Activated T-cell treated with anti-CD3 and anti-CD28 coated beads for 48 hours (primary cell): ENCODE measurements around the gene SIRT3.
A peak's percentile ranks its signal among the peaks of the same experiment; 100 is the strongest.

Source experiments
- DNase-seq: peaks from one replicate; pipeline ENCODE4 v3.0.0-alpha.2; 2020; ENCODE audit warnings: low read depth

SIRT3 gene

DNA sequence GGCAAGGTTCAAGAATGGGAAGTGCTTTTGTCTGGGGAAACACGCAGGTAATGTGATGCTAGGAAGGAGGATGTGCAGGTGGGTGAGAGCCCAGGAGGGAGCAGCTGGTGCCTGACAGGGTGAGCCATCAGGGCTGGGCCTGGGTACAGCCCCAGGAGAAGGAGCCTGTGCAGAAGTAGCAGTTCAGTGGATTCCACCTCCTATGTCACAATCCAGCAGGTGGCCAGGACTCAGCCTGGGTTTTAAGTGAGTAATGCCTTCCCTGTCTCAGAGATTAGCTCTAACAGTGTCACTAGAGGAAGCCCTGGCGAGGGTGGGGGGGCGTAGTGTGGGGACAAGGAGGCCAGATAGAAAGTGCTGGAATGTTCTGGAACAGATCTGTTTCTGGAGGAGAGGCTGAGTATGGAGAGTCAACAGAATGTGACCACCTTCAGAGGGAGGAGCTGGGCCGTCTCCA, 20.5 kb downstream of the SIRT3 start:
- no peak for DNase-seq

DNA sequence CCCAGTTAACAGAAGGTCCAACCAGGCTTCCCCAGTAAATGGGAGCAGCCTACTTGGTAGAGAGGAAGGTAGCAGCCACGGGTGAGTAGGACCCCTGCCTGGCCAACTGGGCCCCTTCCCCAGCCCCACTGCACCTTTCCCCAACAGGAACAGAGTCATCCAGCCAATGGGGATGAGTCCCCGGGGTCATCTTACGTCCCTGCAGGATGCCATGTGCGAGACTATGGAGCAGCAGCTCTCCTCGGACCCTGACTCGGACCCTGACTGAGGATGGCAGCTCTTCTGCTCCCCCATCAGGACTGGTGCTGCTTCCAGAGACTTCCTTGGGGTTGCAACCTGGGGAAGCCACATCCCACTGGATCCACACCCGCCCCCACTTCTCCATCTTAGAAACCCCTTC, 22.1 kb downstream of the SIRT3 start:
- DNase-seq, result no peak

DNA sequence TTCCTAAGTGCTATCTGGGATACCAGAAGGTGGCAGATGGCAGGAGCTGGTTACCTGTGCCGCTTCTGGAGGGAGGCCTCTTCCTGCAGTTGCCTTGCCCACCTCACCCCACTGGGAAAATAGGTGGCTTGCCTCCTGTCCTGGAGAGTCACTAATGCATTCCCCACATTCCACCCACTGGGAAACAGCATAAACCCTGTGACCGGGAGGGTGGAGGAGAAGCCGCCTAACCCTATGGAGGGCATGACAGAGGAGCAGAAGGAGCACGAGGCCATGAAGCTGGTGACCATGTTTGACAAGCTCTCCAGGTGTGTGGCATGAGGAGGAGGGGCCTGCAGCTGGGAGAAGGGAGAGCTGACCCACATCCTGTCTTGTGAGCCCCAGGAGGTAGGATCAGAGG, 23.0 kb downstream of the SIRT3 start:
- DNase-seq, result no peak

- no peak for DNase-seq
Observed at GRCh38 chr11:212150-213100, 23.7 kb downstream of the SIRT3 start.

GRCh38 chr11:211741-212140, 24.4 kb downstream of the SIRT3 start:
- no peak for DNase-seq

DNA sequence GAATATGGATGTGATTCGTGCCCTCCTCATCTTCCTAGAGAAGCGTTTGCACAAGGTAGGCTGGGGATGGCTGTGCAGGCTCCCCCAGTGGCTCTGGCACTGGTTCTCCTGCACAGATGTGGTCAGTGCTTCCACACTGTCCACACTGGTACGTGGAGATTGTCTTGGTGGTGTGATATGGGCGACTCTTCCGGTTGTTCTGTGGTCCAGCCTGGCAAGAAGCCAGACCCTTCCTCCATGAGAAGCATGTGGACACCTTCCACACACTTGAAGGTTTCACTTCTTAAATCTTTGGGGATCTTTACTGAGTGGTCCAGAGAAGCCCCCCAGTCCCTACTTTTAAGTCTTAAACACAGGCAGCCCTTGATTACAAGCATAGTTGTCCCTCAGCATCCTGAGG, 24.8 kb downstream of the SIRT3 start:
- DNase-seq, result no peak

- DNase-seq, result no peak
Observed at GRCh38 chr11:210803-211180, 25.4 kb downstream of the SIRT3 start.

DNA sequence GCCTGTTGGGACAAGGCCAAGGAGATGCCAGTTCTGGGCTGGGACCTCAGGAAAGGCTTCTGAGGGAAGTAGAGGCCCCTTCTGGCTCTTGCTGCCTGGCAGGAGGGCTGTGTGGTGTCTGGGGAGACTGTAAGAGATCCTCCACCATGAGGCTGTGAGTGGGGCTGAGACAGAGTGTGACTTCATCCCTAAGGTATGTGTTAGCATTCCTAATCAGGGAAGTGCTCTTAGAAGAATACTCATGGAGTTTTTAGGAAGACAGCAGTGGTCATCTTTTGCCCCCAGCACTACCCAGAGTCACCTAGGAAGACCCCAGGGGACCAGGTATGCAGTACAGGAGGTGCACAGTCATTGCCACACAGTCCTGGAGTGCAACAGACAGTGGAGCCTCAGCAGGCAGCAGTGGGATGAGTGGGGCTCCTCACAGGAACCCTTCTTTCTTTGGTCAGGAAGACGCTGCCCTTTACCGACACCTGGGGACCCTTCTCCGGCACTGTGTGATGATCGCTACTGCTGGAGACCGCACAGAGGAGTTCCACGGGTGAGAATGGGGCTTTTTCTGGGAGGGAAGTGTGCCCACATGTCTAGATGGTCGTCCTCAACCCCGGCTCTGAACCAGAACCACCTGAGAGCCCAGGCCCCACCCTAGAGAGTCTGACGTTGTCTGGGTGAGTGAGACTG, 25.9 kb downstream of the SIRT3 start:
- no peak for DNase-seq

DNA sequence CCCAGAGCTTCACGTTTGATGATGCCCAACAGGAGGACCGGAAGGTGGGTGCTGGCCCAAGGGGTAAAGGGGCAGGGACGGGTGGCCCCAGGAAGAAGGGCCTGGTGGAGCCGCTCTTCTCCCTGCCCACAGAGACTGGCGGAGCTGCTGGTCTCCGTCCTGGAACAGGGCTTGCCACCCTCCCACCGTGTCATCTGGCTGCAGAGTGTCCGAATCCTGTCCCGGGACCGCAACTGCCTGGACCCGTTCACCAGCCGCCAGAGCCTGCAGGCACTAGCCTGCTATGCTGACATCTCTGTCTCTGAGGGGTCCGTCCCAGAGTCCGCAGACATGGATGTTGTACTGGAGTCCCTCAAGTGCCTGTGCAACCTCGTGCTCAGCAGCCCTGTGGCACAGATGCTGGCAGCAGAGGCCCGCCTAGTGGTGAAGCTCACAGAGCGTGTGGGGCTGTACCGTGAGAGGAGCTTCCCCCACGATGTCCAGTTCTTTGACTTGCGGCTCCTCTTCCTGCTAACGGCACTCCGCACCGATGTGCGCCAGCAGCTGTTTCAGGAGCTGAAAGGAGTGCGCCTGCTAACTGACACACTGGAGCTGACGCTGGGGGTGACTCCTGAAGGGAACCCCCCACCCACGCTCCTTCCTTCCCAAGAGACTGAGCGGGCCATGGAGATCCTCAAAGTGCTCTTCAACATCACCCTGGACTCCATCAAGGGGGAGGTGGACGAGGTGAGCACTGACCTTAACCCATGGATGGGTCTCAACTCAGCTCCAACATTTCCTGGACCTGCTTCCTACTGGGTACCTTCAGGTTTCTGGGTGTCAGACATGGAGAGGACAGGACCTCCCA, 26.6 kb downstream of the SIRT3 start:
- no peak for DNase-seq

DNA sequence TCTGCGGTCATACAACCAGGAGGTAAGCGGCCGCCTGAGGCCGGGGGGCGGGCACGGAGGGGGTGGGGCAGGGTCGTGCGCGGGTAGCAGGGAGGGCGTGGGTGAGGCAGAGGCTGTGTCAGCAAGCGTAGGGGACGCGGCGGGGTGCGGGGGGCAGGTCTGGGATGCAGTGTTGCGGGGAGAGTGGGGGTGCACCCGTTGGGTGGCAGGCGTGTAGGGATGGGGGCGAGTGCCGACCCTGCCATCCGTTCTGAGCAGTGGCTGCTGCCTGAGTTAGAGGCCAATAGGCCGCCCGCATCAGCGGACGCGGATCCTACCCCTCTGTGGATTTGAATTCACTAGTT, 27.3 kb downstream of the SIRT3 start:
- DNase-seq, result no peak

DNA sequence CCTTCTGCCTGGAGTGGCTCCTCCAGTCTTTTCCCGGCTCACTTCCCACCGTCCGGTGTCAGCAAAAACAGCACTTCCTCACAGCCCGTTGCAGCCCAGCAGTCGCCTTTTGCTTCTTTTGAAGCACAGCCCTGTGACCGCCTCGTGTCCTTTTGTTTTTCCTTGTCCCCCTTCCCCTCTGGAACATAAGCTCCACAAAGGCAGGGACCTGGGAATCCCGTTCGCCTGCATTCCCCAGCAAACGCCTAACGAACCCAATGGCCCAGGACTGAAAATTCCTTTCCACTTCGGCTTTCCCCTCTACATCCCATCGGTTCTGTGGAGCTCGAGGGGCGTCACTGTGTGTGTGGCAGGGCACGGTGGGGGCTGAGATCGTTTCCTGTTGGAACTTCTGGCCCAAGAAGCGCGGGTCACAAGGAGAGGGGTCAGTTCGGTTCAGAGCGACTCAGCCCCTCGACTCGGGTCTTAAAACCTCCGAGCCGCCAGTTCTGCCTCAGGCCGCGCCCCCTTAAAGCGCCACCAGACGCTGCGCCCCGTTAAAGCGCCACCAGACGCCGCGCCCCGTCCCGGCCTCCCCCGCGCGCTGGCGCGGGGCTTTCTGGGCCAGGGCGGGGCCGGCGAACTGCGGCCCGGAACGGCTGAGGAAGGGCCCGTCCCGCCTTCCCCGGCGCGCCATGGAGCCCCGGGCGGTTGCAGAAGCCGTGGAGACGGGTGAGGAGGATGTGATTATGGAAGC, 27.8 kb downstream of the SIRT3 start:
- DNase-seq, result peak; percentile 86

DNA sequence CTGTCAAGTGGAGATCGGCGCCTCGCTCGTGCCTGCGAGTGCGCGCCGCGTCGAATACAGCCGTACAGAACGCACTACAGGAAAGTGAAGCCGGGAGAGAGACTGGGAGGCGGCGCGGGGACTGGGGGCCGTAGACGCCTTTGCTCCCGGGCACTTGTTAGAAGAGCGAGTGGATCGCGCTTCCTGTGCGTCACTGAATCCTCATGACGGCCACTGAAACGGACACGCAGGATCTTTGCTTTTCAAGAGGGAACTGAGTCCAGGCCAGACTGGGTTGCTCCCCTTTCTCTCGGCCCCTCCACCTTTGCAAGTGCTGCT, 28.3 kb downstream of the SIRT3 start:
- DNase-seq, result no peak

DNA sequence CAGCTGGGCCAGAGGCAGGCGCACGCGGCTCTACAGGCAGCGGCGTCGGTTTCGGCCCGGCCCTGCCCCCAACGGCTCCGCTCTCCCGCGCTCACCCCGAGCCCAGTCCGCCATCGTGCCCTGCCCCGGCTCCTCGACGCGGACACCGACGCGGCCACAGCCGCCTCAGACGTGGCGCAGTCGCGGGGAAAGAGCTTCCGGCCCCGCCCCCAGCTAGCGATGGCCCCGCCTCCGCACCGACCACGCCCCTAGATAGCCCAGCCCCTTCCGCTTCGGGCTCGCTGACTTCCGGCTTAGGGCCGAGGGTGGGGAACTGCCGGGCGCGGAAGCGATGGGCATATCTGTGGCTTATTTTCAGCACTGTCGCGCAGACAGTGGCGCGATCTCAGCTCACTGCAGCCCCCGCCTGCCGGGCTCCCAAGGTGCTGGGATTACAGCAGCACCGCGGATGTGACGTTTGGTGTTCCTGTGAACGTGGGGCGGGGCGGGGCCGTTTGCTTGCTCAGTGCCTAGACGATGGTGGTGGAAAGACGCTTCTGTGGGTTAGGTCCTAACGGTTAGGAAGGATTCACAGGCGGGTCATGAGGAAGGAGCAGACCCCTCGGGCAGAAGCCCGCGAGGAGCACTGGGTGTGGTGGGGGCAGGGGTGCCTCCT, 28.8 kb downstream of the SIRT3 start, which contains the start of the genes BET1L and RIC8A:
Gene BET1L (minus strand): TSS at position 192 of the 655 bp plus-strand sequence. CDS start 78 bp downstream, at position 114.
Gene RIC8A (plus strand): TSS at position 501 of the 655 bp plus-strand sequence. CDS start 1,147 bp downstream, outside the sequence.
- DNase-seq, result peak; percentile 93

- no peak for DNase-seq
Observed at GRCh38 chr11:206526-207207, 29.5 kb downstream of the SIRT3 start.

DNA sequence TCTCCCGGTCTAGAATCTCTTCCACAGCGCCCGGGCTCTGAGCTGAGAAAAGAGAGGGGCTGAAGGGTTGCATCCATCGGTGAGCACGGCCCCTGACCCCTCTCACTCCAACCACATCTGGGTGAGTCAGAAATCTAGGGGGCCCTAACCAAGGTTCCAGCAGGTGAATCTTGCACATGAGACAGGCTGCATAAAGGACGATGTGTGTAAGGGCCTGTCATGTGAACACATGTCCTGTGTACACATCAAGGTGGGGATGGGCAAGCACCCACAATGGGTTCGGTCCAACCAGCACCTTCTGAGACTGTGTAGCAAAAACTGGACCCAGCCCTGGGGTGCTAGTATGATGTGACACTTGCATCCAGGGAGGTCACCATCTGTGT, 30.1 kb downstream of the SIRT3 start:
- no peak for DNase-seq

DNA sequence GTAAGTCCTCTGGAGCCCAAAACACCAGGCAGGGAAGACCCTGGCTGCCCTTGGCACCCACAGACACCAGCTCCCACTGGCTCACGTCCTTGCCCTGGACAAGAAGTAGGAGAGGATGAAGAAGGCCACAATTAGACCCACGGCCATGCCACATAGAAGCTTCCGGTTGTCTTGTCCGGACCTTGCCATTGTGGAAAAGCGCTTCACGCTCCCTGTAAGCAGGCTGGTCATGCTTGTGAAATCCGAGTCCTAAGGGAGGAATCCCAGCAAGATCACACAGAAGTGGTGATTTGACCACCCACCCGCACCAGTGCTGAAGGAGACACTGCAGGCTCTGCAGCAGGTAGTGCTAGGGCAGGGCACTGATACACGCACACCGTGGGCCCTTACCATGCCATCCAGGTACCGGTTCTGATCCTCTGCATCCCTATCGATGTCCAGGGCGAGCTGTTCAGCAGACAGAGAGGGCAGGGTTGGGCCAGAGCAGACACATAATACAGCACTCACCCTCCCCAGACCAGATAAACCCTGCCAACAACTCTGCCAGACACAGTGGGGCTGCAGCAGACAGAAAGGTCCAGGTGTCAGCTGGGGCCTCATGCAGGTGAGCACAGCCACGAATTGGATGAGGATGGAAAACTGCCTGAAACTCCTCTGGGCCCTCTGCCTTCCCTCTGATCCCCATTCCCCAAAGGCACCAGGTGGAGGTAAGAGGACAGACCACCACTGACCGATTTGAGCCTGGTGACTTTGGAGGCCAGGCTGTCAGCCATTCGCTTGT, 30.7 kb downstream of the SIRT3 start:
- no peak for DNase-seq

DNA sequence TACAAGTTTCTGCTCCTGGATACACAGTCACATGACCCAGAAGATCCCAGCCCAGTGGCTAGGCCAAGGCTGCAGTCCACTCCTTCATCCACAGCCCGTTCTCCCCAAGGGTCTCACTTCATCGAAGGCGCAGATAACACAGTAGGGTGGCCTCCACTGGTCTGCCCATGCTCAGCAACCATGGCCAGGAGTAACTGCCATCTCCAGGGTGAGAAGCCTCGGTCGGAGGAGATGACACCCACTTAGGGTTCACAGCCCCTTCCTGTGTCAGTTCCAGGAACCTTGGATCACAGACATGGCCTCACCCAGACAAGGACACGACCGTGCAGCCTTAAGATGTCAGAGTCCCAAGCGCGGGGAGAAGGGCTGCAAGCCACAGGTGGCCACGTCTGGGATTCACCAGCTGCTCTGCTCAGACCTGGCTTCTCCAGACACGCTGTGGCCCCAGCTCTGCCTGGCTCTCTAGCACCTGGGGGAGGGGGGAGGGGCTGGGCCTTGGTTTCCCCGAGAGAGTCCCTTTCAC, 31.5 kb downstream of the SIRT3 start:
- DNase-seq, result no peak

DNA sequence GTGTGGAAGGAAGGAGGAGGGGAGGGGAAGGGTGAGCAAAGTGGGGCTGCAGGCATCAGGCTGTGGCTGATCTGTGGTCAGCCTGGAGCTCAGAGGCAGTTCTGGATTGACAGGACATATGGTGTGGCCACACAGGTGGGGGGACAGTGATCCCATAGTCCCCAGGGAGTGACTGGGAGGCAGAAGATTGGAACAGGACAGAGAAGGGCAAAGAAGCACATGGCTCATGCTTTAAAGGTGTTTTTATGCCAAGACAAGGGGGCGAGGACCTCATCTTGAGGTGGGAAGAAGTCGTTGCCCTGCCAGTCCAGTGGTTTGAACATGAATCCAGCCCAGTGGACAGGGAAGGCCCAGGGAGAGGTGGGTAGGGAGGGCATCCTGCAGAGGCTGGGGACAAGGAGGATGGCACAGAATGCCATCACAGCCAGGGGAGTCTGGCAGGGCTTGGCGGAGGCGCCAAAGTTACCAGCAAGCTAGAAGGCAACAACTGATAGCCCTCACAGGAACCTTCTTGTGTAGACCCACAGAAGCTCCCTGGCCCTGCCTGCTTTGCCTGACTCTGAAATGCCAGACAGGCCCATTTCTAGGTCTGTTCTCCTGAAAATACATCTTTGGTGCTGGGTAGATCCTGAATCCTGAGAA, 32.1 kb downstream of the SIRT3 start:
- DNase-seq, result no peak
